Measurements from ENCODE around the gene YTHDF1. TPM values are rescaled to one million over a fixed set of nuclear protein-coding genes. Genes with fewer than 3 reads are reported as not detected.

Gene YTHDF1
- polyA plus RNA-seq, 3 donors: 40.1 to 46.1 (median 45.3) TPM

GRCh38 chr20:63218701-63219446 is 2.9 kb upstream of the YTHDF1 start:
- no peak for DNase-seq (ENCODE audit: extremely low read depth in 1 of 11, low read depth in 9 of 11, low spot score in 4 of 11)

GRCh38 chr20:63217706-63218105 is 1.8 kb upstream of the YTHDF1 start:
- DNase-seq (ENCODE audit: extremely low read depth in 1 of 11, low read depth in 9 of 11, low spot score in 4 of 11): no peak

GRCh38 chr20:63216849-63217471 is 1.0 kb upstream of the YTHDF1 start:
- DNase-seq (ENCODE audit: extremely low read depth in 1 of 11, low read depth in 9 of 11, low spot score in 4 of 11): no peak

GRCh38 chr20:63215101-63216040 is 560 bp downstream of the YTHDF1 start:
- DNase-seq (ENCODE audit: extremely low read depth in 1 of 11, low read depth in 9 of 11, low spot score in 4 of 11): no peak

- DNase-seq (ENCODE audit: extremely low read depth in 1 of 11, low read depth in 9 of 11, low spot score in 4 of 11): no peak
Measured at GRCh38 chr20:63214514-63214913, 1.4 kb downstream of the YTHDF1 start.

GRCh38 chr20:63212792-63213191 is 3.1 kb downstream of the YTHDF1 start:
- no peak for DNase-seq (ENCODE audit: extremely low read depth in 1 of 11, low read depth in 9 of 11, low spot score in 4 of 11)

- DNase-seq (ENCODE audit: extremely low read depth in 1 of 11, low read depth in 9 of 11, low spot score in 4 of 11): no peak
Measured at GRCh38 chr20:63212393-63212730, 3.6 kb downstream of the YTHDF1 start.

GRCh38 chr20:63210011-63210605 is 5.8 kb downstream of the YTHDF1 start:
- no peak for DNase-seq (ENCODE audit: extremely low read depth in 1 of 11, low read depth in 9 of 11, low spot score in 4 of 11)

GRCh38 chr20:63208346-63208909 is 7.5 kb downstream of the YTHDF1 start:
- no peak for DNase-seq (ENCODE audit: extremely low read depth in 1 of 11, low read depth in 9 of 11, low spot score in 4 of 11)

- no peak for DNase-seq (ENCODE audit: extremely low read depth in 1 of 11, low read depth in 9 of 11, low spot score in 4 of 11)
Measured at GRCh38 chr20:63206878-63207277, 9.1 kb downstream of the YTHDF1 start.

GRCh38 chr20:63205896-63206295 is 10.0 kb downstream of the YTHDF1 start:
- DNase-seq (ENCODE audit: extremely low read depth in 1 of 11, low read depth in 9 of 11, low spot score in 4 of 11): no peak

- no peak for DNase-seq (ENCODE audit: extremely low read depth in 1 of 11, low read depth in 9 of 11, low spot score in 4 of 11)
Measured at GRCh38 chr20:63204362-63204761, 11.6 kb downstream of the YTHDF1 start.

GRCh38 chr20:63202811-63203526 is 13.0 kb downstream of the YTHDF1 start:
- DNase-seq (ENCODE audit: extremely low read depth in 1 of 11, low read depth in 9 of 11, low spot score in 4 of 11): no peak

- no peak for DNase-seq (ENCODE audit: extremely low read depth in 1 of 11, low read depth in 9 of 11, low spot score in 4 of 11)
Measured at GRCh38 chr20:63202021-63202420, 13.9 kb downstream of the YTHDF1 start.

GRCh38 chr20:63198606-63199005 is 17.3 kb downstream of the YTHDF1 start:
- no peak for DNase-seq (ENCODE audit: extremely low read depth in 1 of 11, low read depth in 9 of 11, low spot score in 4 of 11)

GRCh38 chr20:63196768-63197470 is 19.0 kb downstream of the YTHDF1 start:
- no peak for DNase-seq (ENCODE audit: extremely low read depth in 1 of 11, low read depth in 9 of 11, low spot score in 4 of 11)

GRCh38 chr20:63194797-63195173 is 21.1 kb downstream of the YTHDF1 start:
- DNase-seq (ENCODE audit: extremely low read depth in 1 of 11, low read depth in 9 of 11, low spot score in 4 of 11): no peak

Measured in renal cortex interstitium (tissue), 11 donors.